Measurements from ENCODE around the gene CSRP2.

The CSRP2 gene

DNA sequence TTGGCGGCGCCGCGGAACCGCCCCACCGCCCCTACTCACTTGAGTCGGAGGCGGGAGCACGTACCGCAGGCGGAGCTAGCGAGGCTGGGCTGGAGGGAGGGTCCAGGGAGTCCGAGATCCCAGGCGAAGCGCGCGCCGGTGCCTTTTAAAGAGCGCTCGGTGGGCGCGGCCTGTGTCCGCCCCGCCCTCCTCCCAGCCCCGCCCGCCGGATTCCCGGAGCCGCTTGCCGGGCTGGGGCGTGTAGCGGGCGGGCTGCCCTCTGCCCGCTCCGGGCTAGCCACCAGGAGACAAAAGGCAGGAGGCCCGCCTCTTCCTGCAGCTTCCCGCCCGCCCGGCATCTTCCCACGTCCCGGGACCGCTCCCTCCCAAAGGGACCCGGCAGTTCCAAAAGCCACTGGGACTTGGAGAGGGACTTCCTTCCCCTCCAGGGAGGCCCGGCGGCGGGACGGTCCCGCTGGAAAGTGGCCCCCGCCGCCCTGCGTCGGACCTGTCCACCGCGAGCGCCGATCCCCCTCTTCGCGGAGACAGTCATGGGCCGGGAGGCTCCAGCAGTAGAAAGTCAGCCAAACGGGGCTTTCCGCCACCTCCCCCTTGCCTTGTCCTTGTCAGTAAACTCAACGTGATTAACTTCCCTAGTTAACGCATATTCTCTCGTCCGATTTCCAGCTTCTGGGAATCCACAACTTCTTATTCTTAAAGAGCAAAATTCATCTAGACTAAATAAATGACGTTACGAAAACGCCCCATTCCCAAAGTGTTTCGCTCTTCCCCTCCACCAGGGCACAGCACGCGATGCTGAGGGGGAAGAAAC is at the start of gene CSRP2:
Gene CSRP2, minus strand, starts transcription at position 121 of the 811 bp plus-strand sequence. CDS start 12,759 bp downstream, outside the sequence.
- peak; percentile 88 to 89 for DNase-seq

DNA sequence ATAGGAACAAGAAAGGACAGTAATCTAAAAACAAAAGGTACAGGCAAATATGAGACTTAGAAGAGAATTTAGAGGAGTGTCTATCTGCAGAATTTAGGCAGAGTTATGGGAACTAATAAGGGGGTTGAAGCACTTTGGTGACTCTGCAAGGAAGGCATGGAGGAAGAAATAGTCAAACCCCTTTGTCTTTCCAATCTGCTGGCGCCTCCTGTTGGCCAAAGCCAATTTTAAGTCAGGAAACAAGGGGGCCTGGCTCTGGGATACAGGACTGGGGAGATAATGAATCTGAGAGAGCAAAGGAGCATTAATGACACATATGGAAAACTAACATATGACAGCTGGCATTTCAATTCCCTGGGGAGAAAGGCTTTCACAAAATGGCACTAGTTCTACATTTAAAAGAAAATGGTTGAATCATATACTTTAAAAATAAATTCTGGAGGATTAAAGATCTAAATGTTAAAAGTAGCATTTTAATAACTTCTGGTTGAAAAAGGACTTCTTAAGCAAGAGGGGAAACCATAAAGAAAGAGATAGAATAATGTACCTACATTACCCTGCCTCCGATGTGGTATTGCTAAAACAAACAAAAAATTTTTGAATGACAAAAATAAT is 48.5 kb upstream of the CSRP2 start:
- peak; percentile 44 to 45 for DNase-seq

DNA sequence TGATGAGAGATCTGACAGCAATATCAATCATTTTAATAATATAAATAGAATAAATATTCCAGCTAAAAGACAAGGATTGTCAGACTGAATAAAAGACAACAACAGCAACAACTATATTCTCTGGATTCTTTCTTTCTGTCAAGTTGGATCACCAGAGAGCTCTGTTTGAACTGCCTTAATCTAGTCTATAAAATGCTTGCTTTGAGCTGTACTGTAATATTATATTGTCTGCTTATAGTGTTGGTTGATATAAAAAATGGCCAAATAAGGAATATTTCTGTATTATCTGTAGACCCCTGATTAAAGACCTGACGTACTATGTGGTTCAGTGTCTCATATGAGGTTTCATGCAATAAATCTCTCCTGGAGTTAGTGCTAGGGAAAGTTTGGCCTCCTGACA is 46.3 kb upstream of the CSRP2 start:
- DNase-seq, result no peak

DNA sequence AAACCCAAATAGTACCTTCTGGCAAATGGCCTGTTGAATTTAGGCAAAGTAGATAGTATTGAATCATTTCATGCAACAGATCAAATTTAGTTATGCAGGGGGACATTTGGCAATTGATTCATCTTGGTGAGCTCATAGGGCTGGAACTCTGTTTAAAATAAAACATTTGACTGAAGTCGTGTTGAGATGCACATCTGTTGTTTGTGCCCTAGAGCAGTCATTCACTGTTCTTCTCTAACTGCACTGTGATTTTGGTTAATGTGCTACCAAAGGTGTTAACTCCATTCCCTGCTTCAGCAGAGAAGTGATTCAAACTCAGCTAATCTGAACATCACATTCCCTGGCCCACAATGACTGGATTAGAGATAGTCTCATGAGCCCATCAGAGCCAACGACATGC is 44.0 kb upstream of the CSRP2 start:
- no peak for DNase-seq

DNA sequence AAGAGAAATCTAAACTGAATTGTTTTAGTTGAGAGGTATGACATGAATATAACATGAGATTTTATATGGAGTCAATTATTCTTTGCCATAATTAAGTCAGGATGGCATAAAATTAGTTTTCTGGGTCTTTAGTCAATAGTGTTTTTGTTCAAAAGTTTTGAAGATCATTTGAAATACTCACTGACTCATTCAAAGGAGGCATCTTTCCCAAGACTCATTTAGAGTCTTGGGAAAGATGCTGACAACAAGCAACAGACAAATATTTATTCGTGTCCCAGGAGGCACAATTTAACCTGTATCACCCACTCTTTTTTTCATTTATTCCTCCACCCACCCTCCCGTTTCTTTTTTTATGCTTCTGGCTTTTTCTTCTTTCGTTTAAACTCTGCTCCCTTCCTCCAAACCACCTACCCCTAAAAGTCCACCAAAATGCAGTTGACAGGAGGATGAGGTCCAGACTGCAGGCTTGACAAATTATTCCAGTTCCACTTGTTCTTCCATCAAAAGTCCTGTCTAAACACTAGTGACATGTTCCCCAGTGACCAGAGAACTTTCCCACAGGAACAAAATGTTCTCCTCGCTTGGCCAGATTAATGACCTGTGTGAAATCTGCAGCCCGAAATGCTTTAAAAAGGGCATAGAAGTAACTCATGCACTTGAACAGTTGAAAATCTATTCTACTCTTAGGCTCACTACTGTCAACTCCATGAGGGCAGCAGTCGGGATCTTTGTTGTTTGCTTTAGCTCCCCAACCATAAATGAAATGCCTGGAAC is 43.3 kb upstream of the CSRP2 start:
- no peak for DNase-seq

DNA sequence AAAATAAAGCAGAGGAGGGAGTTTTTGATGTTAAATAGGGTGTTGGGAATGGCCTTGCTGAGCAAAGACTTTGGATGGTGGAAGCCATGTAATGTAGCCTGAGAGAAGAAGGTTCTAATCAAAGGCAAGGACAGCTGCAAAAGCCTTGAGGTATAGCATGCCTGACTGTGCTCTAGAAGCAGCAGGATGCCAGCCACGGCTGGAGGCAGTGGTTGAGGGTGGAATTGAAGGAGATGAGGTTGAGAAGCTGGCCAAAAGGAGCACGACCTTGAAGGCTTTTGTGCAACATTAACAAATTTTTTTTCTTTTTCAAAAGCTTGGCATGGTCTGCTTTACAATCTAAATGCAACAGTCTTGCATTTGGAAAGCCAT is 42.3 kb upstream of the CSRP2 start:
- no peak for DNase-seq

DNA sequence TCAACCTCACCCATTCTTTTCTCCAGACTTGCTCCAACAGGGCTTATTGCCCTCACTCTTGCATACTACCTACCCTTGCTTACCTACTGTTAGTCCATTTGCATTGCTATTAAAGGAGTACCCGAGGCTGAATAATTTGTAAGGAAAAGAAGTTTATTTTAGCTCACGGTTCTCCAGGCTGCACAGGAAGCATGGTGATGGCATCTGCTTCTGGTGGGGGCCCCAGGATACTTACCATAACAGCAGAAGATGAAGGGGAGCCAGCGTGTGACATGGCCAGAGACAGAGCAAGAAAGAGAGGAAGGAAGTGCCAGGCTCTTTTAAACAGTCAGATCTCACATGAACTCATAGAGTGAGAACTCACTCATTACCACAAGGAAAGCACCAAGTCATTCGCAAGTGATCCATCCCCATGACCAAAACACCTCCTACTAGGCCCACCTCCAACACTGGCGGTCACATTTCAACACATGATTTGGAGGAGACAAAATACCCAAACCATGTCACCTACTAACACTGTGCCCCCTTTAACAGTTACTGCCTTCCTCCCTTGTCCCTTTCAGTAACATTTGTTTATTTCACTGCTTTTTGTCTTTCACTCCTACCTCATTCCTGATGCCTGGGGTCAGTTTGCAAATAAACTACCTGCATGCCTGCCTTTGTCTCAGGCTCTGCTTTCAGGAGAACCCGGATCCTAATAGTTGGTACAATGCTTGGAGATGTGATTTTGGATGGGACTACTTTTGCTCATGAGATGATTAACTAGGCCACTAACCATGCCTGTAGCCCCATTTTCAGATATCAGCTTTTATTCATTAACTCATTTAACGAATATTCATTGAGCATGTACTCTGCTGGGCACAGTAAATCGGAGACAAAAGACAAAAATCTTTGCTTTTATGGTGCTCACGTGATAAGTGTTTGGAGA is 41.6 kb upstream of the CSRP2 start:
- no peak for DNase-seq

DNA sequence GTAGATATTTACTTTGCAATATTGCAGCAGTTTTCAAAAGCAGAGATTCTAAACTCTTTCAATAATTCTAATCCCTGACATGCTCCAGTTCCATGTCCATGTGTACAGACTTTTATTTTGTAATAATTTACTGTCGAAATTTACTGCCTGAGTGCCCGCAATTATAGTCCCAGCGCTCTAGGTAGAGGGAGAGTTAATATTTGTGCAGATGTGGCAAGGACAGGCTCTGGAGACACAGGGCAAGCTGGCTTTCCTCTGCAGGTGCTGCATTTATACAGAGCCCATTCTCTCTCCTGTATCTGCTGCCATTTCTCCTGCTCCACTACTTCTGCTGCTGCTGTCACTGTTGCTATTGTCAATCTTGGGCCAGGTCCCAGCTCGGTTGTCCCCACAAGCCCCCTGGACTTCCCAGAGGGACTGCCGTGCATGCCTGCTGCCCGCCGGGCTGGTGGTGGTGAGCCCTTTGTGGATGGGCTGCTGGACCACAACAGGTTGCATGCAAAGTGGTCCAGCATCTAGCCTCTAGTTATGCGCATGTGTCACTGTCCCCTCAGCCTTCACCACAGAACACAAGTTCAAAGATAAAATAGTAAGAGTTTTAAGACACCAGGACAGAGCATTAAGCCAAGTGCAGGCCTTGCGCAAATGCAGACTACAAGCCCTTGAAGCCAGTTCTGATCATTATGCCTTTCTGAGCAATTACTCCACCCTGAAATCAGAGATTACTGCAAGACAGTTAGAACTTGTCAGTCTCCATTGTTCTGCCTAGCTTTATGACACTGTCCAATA is 40.8 kb upstream of the CSRP2 start:
- DNase-seq, result peak; percentile 69 to 92

DNA sequence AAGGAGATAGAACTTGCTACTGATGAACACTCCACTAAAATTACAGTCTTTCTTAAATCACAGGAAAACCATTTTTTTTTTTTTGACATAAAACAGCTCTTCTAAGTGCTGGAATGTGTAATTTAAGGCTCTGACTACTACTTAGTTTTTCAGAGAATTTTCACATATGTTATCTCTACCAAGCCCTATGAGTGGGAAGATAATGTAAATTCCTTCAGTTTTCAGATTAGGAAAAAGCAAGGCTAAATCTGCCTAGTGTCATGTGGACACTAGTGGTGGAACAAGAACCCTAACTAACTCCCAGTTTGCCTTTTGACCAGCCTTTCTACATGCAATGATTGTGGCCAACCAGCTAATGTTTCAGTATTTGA is 37.3 kb upstream of the CSRP2 start:
- DNase-seq, result no peak

DNA sequence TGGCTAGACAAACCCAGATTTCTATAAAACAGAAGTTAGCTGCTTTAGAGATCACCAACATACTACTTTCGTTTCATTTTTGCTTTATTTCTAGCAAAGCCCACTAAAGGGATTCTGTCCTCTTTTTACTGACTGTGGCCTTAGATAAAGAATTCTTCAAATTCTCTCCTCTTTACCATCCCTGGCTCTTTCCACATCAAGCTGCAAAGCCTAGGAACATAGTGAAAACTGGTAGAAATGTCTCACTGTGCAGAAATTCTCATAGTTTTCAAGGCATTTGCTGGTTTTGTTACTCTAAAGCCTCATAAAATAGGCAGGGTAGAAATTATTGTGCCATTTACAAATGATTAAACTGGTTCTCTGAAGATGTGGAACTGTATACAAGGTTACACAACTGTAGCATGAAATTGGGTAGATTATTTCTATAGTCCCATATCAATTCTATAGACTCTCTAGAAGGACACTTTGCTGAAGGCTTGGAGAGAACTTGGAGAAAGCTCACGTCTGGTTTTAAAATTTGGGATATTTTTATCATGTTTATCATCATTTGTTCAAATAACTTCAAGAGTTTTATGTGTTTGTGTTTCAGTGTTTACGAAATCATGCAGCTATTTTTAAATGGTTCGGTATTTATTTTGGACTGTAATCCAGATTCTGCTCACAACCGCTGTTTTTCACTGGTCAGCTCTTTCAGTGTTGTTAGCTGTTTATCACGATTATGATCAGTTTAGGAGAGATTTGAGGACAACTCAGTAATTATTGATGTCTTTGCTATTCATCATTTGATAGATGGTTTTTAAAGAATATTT is 36.7 kb upstream of the CSRP2 start:
- DNase-seq, result no peak

DNA sequence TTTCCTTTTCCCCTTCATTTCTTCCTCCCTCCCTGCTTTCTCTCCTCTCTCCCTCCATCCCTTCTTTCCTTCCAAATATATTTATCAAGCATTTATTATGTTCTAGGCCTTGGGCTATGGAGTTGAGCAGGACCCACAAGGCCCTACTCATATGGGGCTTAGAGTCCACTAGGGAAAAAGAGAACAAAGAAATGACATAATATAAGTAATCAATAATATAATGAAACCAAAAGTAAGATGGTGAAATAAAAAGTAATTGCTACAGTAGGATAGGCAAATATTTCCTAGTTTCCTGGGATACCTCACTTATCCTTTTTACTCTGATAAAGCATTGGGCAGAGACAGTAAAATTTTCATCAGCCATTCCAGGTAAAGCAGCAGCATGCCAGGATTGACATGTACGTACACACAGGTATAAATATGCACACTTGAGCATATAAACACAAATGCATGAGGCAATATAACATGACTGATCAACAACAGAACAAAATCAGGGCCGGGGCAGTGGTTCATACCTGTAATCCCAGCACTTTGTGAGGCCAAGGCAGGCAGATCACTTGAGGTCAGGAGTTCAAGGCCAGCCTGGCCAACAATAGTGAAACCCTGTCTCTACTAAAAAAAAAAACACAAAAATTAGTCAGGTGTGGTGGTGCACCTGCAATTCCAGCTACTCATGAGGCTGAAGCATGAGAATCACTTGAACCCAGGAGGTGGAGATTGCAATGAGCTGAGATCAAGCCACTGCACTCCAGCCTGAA is 35.5 kb upstream of the CSRP2 start:
- no peak for DNase-seq

DNA sequence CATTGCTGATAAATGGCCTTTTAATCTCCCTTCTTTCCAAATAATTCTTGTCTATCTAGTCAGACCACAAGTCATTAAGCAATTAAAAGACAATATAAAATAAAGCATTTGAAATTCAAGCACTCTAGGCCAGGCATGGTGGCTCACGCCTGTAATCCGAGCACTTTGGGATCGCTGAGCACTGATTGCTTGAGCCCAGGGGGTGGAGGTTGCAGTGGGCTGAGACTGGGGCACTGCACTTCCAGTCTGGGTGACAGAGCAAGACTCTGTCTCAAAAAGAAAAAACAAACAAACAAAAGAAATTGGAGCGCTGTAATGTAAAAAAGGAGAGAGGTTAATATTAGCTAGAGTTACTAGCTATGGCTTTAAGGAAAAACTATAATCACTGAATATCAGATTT is 30.5 kb upstream of the CSRP2 start:
- peak in 1 of 2 experiments; percentile 59 for DNase-seq

DNA sequence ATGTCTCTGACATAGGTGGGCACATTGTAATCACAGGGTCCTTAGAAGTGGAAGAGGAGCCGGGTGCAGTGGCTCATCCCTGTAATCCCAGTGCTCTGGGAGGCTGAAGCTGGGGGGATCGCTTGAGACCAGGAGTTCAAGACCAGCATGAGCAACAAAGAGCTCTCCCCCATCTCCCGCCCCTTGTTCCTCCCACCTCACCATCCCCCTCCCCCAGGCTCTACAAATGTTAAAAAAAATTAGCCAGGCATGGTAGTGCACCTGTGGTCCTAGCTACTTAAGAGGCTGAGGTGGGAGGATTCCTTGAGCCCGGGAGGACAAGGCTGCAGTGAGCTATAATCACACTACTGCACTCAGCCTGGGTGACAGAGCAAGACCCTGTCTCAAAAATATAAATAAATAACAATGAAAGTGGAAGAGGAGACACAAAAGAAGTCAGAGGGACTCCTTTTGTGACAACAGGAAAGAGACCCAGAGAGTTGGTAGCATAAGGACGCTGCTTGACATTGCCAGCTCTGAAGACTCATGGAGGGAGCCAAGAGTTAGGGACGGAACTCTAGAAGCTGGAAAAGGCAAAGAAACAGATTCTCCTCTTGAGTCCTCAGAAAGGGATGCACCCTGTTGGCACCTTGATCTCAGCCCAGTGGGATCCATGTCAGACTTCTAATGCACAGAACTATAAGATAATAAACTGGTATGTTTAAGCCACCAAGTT is 29.6 kb upstream of the CSRP2 start:
- DNase-seq, result no peak

DNA sequence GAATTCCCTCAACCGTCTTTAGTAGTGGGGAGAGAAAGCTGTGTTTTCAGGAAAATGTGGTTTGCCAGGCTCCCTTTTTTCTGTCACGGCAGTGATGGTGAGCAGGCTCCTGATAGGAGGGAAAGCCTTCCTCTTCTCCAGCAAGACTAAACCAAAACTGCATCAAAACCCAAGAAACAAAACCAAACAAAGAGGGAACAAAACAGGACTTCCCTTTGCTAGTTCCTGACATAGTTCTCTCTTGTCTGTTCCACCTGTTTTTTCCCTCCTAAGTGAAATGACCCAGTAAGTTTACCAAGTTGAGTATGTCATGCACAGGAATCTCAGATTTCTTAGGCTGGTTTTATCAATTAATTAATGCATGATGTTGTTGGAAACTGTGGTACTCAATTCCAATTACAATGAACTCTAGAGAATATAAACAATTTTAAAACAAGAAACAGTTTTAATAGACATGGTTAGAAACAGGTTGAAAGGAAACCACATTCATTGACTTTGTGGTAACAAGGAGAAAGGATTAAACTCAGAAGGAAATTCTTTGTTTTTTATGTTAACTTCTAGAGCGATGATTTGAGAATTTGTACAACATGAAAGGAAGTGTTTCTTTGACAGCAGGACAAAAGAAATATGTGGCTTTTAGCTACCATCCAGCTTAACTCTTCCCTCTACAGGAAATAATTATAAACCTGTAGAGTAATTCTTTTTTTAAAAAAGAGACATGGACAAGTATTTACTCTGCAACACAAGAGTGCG is 23.0 kb upstream of the CSRP2 start:
- no peak for DNase-seq

DNA sequence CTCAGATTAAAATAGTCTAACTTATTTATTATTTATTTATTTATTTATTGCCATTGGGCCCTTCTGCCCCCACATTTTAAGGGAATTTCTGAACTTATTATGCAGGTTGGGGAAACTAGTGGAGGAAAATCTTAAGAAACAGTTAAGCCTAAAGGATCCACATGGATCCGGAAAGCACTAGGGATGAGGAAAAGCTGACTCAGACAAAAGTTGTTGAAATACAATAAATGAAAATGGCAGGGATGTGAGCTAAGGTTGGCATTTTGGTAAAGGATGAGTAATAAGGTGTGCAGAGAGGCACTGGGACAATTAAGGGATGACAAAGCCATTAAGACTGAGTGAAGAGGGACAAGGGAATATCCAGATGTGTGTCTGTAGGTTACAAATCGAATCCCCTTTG is 20.7 kb upstream of the CSRP2 start:
- DNase-seq, result no peak

DNA sequence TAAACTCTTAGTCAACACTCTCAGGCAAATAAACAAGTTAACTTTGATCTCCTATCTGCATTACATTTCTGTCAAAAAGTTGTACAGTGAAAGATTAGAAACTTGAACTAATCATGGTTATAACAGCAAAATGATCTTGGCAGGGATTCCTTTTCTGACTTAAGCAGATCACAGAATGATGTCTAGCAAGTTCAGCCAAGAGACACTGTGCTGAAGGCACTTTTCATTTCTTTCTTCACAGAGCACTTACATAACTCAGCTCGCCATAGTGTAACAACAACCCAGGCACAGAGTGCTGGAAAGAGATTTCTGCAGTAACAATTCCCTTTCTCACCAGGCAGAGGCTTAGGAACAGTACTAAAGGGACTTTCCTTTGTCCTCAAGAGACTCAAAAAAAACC is 19.6 kb upstream of the CSRP2 start:
- DNase-seq, result no peak

DNA sequence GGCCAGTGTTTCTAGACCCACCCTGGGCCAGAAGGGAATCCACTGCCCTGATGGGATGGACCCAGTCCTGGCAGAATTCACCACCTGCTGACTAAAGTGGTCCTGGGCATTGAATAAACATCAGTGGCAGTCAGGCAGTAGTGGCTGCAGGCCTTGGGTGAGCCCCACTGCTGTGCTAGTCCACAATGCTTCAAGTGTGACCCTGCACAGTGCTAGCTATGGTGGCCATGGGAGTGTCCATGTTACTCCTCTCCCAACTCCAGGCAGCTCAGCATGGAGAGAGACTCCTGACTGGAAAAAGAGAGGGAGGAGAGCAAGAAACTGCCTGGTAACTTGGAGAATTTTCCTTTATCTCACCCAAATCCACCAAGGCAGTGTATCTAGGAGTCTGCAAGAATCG is 17.5 kb upstream of the CSRP2 start:
- no peak for DNase-seq

DNA sequence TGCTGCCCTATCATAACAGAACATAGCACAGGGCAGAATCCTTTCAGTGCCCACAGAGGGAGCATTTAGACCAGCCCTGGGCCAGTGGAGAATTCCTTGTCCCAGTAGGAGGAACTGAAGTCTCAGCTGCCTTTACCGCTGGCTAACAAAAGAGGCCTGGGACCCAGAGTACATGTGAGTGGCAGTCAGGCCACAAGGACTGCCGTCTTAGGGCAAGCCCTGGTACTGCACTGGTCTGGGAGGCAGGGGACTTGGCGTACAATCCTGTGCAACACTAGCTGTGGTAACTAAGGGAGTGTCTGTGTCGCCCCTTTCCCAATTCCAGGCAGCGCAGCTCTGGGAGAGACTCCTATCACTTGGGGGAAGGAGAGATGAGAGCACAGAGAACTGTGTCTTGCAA is 17.0 kb upstream of the CSRP2 start:
- no peak for DNase-seq

DNA sequence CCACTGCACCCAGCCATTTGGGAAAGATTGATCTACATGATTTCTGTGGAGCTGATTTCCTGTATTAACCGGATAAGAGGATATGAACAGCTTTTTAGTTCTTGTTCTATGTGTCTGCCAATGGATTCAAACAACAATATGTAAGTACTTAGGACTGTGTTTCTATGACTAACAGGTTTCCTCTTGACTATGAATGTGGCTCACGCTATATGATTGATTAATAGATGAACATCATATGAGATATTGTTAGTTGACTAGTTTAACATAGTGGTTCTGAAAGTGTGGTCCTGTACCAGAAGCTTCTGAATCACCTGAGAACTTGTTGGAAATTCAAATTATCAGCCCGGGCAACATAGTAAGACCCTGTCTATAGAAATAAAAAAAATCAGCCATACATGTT is 12.8 kb upstream of the CSRP2 start:
- DNase-seq, result no peak
